Amygdala (tissue), 56 donors: ENCODE results near the gene CLEC14A.
A peak's percentile ranks its signal among the peaks of the same experiment; 100 is the strongest.

Experiments used
- DNase-seq, 56 donors: peaks; one replicate each; lab custom pipeline; 2025; lab: John Stamatoyannopoulos, UW

The CLEC14A gene

GRCh38 chr14:38250331-38250730, 5.6 kb downstream of the CLEC14A start:
- no peak for DNase-seq

DNA sequence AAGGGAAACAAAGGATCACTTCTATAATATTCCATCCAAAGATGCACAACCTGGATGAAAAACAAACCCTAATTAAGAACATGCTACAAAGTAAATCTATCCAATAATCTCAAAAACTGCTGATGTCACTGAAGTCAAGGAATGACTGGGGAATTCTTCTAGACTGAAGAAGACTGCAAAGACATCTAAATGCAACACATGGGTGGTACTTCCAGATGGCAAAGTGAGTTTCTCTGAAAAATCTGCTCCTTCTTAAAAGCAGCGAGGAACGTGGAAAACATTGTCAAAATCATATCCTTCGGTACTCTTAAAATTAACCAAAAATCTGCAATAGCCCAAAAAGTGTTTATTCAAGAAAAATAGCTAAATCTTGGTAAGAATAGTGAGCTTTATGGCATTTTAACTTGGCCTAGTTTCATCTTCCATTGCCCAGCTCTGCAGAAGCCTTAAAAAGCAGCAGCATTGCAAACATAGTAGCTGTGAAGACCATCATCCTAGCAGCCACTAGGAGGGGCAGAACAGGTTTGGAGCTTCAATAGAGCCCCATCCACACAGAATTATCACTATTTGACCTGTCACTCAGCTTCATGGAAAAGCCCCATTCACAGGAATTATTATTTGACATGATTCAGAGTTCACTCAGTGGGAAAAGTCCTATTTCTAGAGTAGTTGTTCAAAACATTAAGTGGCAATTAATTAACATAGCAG, 7.4 kb downstream of the CLEC14A start:
- DNase-seq, result no peak

GRCh38 chr14:38243696-38244240, 12.1 kb downstream of the CLEC14A start:
- DNase-seq, result no peak

DNA sequence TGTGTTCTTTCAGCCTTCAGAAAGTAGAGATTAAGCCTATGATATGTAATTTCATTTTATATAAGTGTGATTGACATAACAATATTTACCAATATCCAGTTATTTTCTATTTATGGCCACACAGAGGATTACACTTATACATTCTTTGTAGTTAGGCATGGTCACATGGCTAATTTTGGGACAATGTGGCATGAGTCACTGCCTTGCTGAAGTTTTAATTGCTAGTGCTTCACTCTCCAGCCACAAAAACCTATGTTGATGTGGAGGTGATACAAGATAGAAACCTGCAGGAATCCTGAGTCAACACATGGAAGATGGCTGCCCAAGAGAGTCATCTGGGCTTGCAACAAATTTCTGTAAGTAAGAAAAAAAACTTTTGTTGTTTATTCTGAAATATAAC, 17.0 kb downstream of the CLEC14A start:
- no peak for DNase-seq

DNA sequence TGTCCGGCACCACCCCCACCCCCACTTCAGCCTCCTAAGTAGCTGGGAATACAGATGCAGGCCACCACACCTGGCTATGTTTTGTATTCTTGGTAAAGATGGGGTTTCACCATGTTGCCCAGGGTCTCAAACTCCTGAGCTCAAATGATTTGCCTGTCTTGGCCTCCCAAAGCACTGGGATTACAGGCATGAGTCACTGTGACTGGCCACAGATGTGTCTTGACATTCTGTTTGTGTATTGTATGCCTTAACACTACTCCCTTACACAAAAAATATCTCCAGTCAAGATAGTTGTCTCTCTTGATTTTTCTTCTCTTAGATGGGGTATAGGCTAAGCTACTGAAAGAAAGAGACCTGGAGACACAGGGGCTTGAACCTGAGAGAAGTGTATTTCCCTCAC, 17.6 kb downstream of the CLEC14A start:
- DNase-seq, result no peak

DNA sequence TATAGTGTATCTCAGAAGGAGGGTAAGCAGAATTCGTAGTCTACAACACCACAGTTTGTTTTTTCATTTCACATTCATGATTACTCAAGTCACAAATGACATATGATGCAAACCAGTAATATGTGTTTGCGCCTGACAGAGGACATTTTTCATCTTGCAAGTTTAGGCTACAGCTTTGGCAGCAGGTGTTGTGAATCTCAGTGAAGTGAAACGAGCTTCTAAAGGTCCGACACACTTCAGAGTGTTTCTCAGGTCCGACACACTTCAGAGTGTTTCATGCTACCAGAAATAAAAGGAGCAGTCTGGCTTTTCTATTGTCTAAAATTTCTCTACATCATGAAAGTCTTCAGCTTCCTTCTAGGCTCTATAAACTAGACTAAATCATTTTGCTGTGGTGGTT, 22.7 kb downstream of the CLEC14A start:
- DNase-seq, result no peak

- DNase-seq, result no peak
Measured at GRCh38 chr14:38226366-38226765, 29.5 kb downstream of the CLEC14A start.

- DNase-seq, result no peak
Measured at GRCh38 chr14:38225946-38226345, 29.9 kb downstream of the CLEC14A start.

GRCh38 chr14:38224338-38224737, 31.6 kb downstream of the CLEC14A start:
- no peak for DNase-seq

GRCh38 chr14:38221077-38221476, 34.8 kb downstream of the CLEC14A start:
- no peak for DNase-seq

DNA sequence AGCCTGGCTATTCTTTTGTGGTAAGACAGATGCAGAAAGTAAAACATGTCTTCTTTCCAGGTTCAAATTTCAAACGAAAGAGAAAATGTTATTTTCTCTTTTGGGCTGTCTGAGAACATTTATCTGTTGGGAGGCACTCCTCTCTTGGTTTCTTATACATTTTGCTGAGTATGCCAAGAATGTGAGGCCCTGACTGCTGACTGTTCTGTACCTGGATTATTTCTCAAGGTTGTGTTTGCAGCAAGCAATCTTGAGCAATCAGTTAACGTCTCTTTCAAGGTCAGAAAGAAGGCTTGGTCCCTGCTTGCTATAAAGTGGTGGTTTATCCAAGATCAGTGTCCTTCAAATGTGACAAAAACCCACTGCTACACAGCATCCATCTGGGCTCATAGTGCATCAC, 38.3 kb downstream of the CLEC14A start:
- no peak for DNase-seq

DNA sequence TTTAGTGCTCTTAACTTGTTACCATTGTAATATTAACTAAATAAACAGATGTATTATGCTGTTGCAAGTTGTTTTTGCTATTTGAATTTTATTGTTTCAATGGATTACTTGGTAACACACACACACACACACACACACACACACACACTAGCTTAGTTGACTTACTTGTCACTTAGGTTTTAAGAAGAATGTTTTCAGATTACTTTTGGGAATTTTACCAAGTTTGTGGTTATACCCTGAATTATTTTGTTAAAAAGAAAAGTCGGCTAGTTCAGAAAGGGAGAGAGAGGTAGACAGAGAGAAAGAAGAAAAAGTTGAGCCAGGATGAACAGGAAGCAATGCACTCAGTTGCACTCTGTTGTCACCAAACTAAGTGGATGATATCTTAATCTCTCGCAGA, 42.9 kb downstream of the CLEC14A start:
- no peak for DNase-seq

DNA sequence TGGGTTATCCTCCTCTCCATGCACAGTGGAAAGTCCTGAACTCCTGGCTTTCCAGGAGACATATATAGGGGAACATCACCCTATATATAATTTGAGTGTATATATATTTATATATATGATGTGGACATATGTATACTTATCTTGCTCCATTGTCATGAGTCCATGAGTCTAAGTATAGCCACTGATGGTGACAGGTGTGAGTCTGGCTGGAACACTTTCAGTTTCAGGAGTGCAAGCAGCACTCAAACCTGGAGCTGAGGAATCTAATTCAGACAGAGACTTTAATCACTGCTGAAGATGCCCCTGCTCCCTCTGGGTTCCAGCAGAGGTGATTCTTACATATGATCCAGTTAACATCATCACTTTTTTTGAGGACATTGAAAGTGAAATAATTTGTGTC, 43.8 kb downstream of the CLEC14A start:
- DNase-seq, result no peak

- peak in 1 of 56 donors; percentile 6 for DNase-seq
Measured at GRCh38 chr14:38211255-38211735, 44.6 kb downstream of the CLEC14A start.

- peak in 1 of 56 donors; percentile 6 for DNase-seq
Measured at GRCh38 chr14:38210587-38211216, 45.2 kb downstream of the CLEC14A start.

DNA sequence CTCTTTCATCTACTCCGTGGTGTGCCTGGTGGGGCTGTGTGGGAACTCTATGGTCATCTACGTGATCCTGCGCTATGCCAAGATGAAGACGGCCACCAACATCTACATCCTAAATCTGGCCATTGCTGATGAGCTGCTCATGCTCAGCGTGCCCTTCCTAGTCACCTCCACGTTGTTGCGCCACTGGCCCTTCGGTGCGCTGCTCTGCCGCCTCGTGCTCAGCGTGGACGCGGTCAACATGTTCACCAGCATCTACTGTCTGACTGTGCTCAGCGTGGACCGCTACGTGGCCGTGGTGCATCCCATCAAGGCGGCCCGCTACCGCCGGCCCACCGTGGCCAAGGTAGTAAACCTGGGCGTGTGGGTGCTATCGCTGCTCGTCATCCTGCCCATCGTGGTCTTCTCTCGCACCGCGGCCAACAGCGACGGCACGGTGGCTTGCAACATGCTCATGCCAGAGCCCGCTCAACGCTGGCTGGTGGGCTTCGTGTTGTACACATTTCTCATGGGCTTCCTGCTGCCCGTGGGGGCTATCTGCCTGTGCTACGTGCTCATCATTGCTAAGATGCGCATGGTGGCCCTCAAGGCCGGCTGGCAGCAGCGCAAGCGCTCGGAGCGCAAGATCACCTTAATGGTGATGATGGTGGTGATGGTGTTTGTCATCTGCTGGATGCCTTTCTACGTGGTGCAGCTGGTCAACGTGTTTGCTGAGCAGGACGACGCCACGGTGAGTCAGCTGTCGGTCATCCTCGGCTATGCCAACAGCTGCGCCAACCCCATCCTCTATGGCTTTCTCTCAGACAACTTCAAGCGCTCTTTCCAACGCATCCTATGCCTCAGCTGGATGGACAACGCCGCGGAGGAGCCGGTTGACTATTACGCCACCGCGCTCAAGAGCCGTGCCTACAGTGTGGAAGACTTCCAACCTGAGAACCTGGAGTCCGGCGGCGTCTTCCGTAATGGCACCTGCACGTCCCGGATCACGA, 46.0 kb downstream of the CLEC14A start:
- DNase-seq, result peak in 3 of 56 donors; percentile 18 to 32 (median 28)

DNA sequence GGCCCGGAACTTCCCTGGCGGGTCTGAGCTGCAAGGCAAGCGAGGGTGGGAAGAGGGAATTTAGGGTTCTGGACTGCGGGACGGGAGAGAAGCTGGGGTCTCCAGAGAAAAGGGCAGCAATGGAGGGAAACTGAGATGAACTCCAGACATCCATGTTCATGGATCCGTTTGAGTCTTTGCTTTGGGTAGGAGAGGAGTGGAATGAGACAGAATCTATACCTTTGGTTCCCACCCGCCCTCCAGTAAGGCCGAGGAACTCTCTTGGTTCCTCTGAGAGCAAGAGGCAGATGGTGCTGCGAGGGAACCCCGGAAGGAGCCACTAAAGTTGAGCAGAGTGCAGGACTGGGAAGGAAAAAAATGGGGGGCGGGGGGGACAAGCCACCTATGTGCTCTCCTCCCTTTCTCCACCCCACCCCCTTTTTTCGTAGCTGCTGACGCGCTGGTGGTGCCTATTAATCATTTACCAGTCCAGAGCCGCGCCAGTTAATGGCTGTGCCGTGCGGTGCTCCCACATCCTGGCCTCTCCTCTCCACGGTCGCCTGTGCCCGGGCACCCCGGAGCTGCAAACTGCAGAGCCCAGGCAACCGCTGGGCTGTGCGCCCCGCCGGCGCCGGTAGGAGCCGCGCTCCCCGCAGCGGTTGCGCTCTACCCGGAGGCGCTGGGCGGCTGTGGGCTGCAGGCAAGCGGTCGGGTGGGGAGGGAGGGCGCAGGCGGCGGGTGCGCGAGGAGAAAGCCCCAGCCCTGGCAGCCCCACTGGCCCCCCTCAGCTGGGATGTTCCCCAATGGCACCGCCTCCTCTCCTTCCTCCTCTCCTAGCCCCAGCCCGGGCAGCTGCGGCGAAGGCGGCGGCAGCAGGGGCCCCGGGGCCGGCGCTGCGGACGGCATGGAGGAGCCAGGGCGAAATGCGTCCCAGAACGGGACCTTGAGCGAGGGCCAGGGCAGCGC, 47.0 kb downstream of the CLEC14A start:
- DNase-seq, result peak in 14 of 56 donors; percentile 5 to 72 (median 41)

DNA sequence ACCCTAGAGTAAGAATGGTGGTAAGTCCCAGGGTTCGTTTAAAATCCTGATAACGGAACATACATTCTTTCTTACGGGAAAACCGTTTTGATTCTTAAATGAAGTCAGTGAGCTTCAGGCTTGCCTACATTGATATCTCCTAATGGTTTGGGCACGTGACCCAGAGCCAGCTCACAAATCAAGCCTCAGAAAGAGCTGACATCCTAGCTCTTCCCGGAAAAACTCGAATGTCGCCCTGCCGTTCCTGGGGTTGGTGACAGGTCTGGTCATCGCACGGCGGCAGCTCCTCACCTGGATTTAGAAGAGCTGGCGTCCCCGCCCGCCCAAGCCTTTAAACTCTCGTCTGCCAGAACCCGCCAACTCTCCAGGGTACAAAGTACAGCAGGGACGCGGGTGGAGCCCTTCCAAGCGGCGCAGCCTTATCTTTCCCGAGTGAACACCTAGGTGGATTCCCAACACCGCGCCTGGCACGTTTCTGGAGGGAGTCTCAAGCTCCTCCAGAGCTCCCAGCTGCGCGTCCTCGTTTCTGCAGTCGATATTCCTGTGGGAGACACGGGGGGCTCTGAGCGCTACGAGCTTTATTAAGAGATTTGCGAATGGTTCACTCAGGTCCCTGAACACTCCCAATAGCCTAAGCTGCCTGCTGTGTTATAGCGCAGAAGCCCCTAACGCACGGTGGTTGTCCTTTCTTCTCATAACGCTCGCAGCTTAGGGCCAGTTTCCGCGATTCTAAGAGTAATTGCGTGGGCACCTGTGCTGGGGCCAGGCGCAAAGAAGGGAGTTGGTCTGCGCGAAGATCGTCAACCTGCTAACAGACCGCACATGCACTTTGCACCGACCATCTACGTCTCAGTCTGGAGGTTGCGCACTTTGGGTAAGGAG, 47.9 kb downstream of the CLEC14A start, which contains the start of gene SSTR1:
Gene SSTR1 (plus strand): TSS at position 169 of the 882 bp plus-strand sequence. CDS start 1,486 bp downstream, outside the sequence.
- peak in 3 of 56 donors; percentile 8 to 39 (median 11) for DNase-seq
